ENCODE results near the gene TMEM271. TPM values are rescaled to one million over a fixed set of nuclear protein-coding genes. Genes with fewer than 3 reads are reported as not detected.

The TMEM271 gene
- total RNA-seq = not detected

- ATAC-seq (replicated peaks in 1 of 2) (no peak), DNase-seq (no peak)
- H3K27me3 Mint-ChIP-seq (ENCODE audit: low read depth) = peaks cover 77% of the 10 kb centered on the region
- peak within 1 kb of the TSS; percentile 15 for H3K27ac Mint-ChIP-seq
- H3K4me1 Mint-ChIP-seq (ENCODE audit: low read depth) = peaks cover 19% of the 10 kb centered on the region
- H3K9me3 Mint-ChIP-seq = no peaks in the 10 kb centered on the region
- peaks cover 0 to 5% of the 10 kb centered on the region in 2 donors for H3K36me3 Mint-ChIP-seq (ENCODE audit: insufficient read depth in 2 of 2)
- H3K4me3 Mint-ChIP-seq = peak within 1 kb of the TSS; percentile 73 to 80
These were observed at the start of gene TMEM271 for GRCh38 chr4:576245-576821. TMEM271 (minus strand) TSS chr4:576295; CDS start chr4:576062, 233 bp downstream.

- peaks cover 5% of the 10 kb centered on the region for H3K27me3 Mint-ChIP-seq (ENCODE audit: low read depth)
- no peak overlapping the region for H3K4me3 Mint-ChIP-seq
- no peaks in the 10 kb centered on the region for H3K4me1 Mint-ChIP-seq (ENCODE audit: low read depth)
- H3K9me3 Mint-ChIP-seq = no peaks in the 10 kb centered on the region
- H3K36me3 Mint-ChIP-seq (ENCODE audit: insufficient read depth in 2 of 2) = no peaks in the 10 kb centered on the region
- H3K27ac Mint-ChIP-seq = no peak overlapping the region
- DNase-seq (no peak), ATAC-seq (replicated peaks in 1 of 2) (no peak)
These were observed 49.6 kb upstream of the TMEM271 start for GRCh38 chr4:625631-626161.

GRCh38 chr4:624705-625590 lies 48.9 kb upstream of the TMEM271 start, which contains the start of gene PDE6B:
PDE6B (plus strand) TSS chr4:625573; CDS start chr4:625627, 54 bp downstream.
- H3K27ac Mint-ChIP-seq = no peak within 1 kb of the TSS
- no peaks in the 10 kb centered on the region for H3K4me1 Mint-ChIP-seq (ENCODE audit: low read depth)
- ATAC-seq (replicated peaks in 1 of 2) = no peak
- peaks cover 5% of the 10 kb centered on the region for H3K27me3 Mint-ChIP-seq (ENCODE audit: low read depth)
- no peak for DNase-seq
- no peak within 1 kb of the TSS for H3K4me3 Mint-ChIP-seq
- H3K36me3 Mint-ChIP-seq (ENCODE audit: insufficient read depth in 2 of 2) = no peaks in the 10 kb centered on the region
- no peaks in the 10 kb centered on the region for H3K9me3 Mint-ChIP-seq

GRCh38 chr4:623914-624566 lies 47.9 kb upstream of the TMEM271 start:
- no peaks in the 10 kb centered on the region for H3K9me3 Mint-ChIP-seq
- no peak for ATAC-seq (replicated peaks in 1 of 2)
- H3K4me1 Mint-ChIP-seq (ENCODE audit: low read depth) = no peaks in the 10 kb centered on the region
- no peak overlapping the region for H3K27ac Mint-ChIP-seq
- H3K27me3 Mint-ChIP-seq (ENCODE audit: low read depth) = peaks cover 5% of the 10 kb centered on the region
- H3K4me3 Mint-ChIP-seq = no peak overlapping the region
- no peak for DNase-seq
- no peaks in the 10 kb centered on the region for H3K36me3 Mint-ChIP-seq (ENCODE audit: insufficient read depth in 2 of 2)

GRCh38 chr4:622996-623913 lies 47.2 kb upstream of the TMEM271 start:
- Mint-ChIP-seq H3K4me1 (ENCODE audit: low read depth) (no peaks in the 10 kb centered on the region), H3K36me3 (ENCODE audit: insufficient read depth in 2 of 2) (no peaks in the 10 kb centered on the region), H3K27me3 (ENCODE audit: low read depth) (peaks cover 5% of the 10 kb centered on the region), H3K9me3 (no peaks in the 10 kb centered on the region), H3K4me3 (no peak overlapping the region), H3K27ac (no peak overlapping the region)
- ATAC-seq (replicated peaks in 1 of 2) (no peak), DNase-seq (no peak)

GRCh38 chr4:622071-622995 lies 46.2 kb upstream of the TMEM271 start:
- Mint-ChIP-seq H3K36me3 (ENCODE audit: insufficient read depth in 2 of 2) (no peaks in the 10 kb centered on the region), H3K9me3 (no peaks in the 10 kb centered on the region), H3K27me3 (ENCODE audit: low read depth) (peaks cover 13% of the 10 kb centered on the region), H3K27ac (no peak overlapping the region), H3K4me1 (ENCODE audit: low read depth) (no peaks in the 10 kb centered on the region), H3K4me3 (no peak overlapping the region)
- DNase-seq = no peak
- no peak for ATAC-seq (replicated peaks in 1 of 2)

- Mint-ChIP-seq H3K4me3 (no peak overlapping the region), H3K4me1 (ENCODE audit: low read depth) (no peaks in the 10 kb centered on the region), H3K27me3 (ENCODE audit: low read depth) (peaks cover 14% of the 10 kb centered on the region), H3K9me3 (no peaks in the 10 kb centered on the region), H3K36me3 (ENCODE audit: insufficient read depth in 2 of 2) (no peaks in the 10 kb centered on the region), H3K27ac (no peak overlapping the region)
- no peak for ATAC-seq (replicated peaks in 1 of 2)
- DNase-seq = no peak
These were observed 45.4 kb upstream of the TMEM271 start for GRCh38 chr4:621296-622070.

GRCh38 chr4:620851-621261 lies 44.8 kb upstream of the TMEM271 start:
- Mint-ChIP-seq H3K36me3 (ENCODE audit: insufficient read depth in 2 of 2) (no peaks in the 10 kb centered on the region), H3K4me3 (no peak overlapping the region), H3K9me3 (no peaks in the 10 kb centered on the region), H3K4me1 (ENCODE audit: low read depth) (no peaks in the 10 kb centered on the region), H3K27ac (no peak overlapping the region), H3K27me3 (ENCODE audit: low read depth) (peaks cover 20% of the 10 kb centered on the region)
- DNase-seq (no peak), ATAC-seq (replicated peaks in 1 of 2) (no peak)

- Mint-ChIP-seq H3K27me3 (ENCODE audit: low read depth) (peaks cover 26% of the 10 kb centered on the region), H3K4me1 (ENCODE audit: low read depth) (no peaks in the 10 kb centered on the region), H3K4me3 (no peak overlapping the region), H3K9me3 (no peaks in the 10 kb centered on the region), H3K36me3 (ENCODE audit: insufficient read depth in 2 of 2) (no peaks in the 10 kb centered on the region), H3K27ac (no peak overlapping the region)
- no peak for ATAC-seq (replicated peaks in 1 of 2)
- no peak for DNase-seq
These were observed 44.1 kb upstream of the TMEM271 start for GRCh38 chr4:620201-620600.

GRCh38 chr4:617644-618641 lies 41.8 kb upstream of the TMEM271 start:
- H3K4me1 Mint-ChIP-seq (ENCODE audit: low read depth) = no peaks in the 10 kb centered on the region
- DNase-seq (no peak), ATAC-seq (replicated peaks in 1 of 2) (no peak)
- H3K27ac Mint-ChIP-seq = no peak overlapping the region
- H3K4me3 Mint-ChIP-seq = no peak overlapping the region
- no peaks in the 10 kb centered on the region for H3K9me3 Mint-ChIP-seq
- H3K36me3 Mint-ChIP-seq (ENCODE audit: insufficient read depth in 2 of 2) = no peaks in the 10 kb centered on the region
- peaks cover 30% of the 10 kb centered on the region for H3K27me3 Mint-ChIP-seq (ENCODE audit: low read depth)

Data from activated T-cell treated with anti-CD3 and anti-CD28 coated beads, Interleukin-2, amount 50 U/mL, for 72 hours (primary cell).